Neural progenitor cell (in vitro differentiated cells): ENCODE results near the gene TCF4.

Source experiments
- CTCF ChIP-seq: fragments of 200-600 bp; sonication (generic); IDR thresholded peaks from 2 replicates; pipeline ENCODE4 v1.5.1; 2017; ENCODE audit warnings: antibody characterized with exemption, mild to moderate bottlenecking
- EZH2 ChIP-seq: fragments of 200-600 bp; sonication (generic); IDR thresholded peaks from 2 replicates; pipeline ENCODE4 v1.6.1; 2017; ENCODE audit warnings: antibody characterized with exemption, mild to moderate bottlenecking, moderate library complexity
- EZH2phosphoT487 ChIP-seq: fragments of 200-600 bp; sonication (generic); IDR thresholded peaks from 2 replicates; pipeline ENCODE4 v1.6.1; 2017; ENCODE audit warnings: antibody characterized with exemption

GRCh38 chr18:55395799-55396198 is 192.2 kb downstream of the TCF4 start:
- TF ChIP-seq EZH2 (no peak), CTCF (no peak), EZH2phosphoT487 (no peak)
